Jurkat, Clone E6-1 (cell line): ENCODE results near the gene SGSM1.

Experiments used
- DNase-seq: peaks from one replicate; pipeline ENCODE4 v3.0.0-alpha.2; 2011; ENCODE audit warnings: low read depth, low spot score
- H3K4me3 ChIP-seq: 2 replicates; pipeline ENCODE4 v1.5.1; 2011; ENCODE audit warnings: mild to moderate bottlenecking, low read length, control low read depth, moderate library complexity

The SGSM1 gene

GRCh38 chr22:24962835-24963234 lies 156.8 kb downstream of the SGSM1 start:
- no peak for DNase-seq
- no peak overlapping the region for H3K4me3 ChIP-seq

GRCh38 chr22:24964441-24964840 lies 158.4 kb downstream of the SGSM1 start:
- no peak overlapping the region for H3K4me3 ChIP-seq
- DNase-seq = no peak

- no peak overlapping the region for H3K4me3 ChIP-seq
- DNase-seq = no peak
Measured at GRCh38 chr22:24965822-24966626, 160.0 kb downstream of the SGSM1 start.

GRCh38 chr22:24968066-24968561 lies 162.1 kb downstream of the SGSM1 start:
- H3K4me3 ChIP-seq = no peak overlapping the region
- no peak for DNase-seq

- no peak overlapping the region for H3K4me3 ChIP-seq
- DNase-seq = no peak
Measured at GRCh38 chr22:24969560-24970301, 163.7 kb downstream of the SGSM1 start.

- H3K4me3 ChIP-seq = no peak overlapping the region
- no peak for DNase-seq
Measured at GRCh38 chr22:24972369-24972768, 166.4 kb downstream of the SGSM1 start.

GRCh38 chr22:24973872-24974271 lies 167.9 kb downstream of the SGSM1 start:
- H3K4me3 ChIP-seq = no peak overlapping the region
- no peak for DNase-seq

- no peak overlapping the region for H3K4me3 ChIP-seq
- no peak for DNase-seq
Measured at GRCh38 chr22:24975125-24975640, 169.2 kb downstream of the SGSM1 start.

- H3K4me3 ChIP-seq = no peak overlapping the region
- DNase-seq = no peak
Measured at GRCh38 chr22:24975813-24976341, 169.9 kb downstream of the SGSM1 start.

GRCh38 chr22:24976442-24977218 lies 170.6 kb downstream of the SGSM1 start:
- no peak for DNase-seq
- H3K4me3 ChIP-seq = no peak overlapping the region
